Stimulated activated CD4-positive, alpha-beta T cell treated with anti-CD3 and anti-CD28 coated beads, TNF-alpha, amount 100 ng/mL, for 48 hours (primary cell): ENCODE results near the gene ZNF525.
"Not testable (repeated sequence)": the region's sequence is repeated elsewhere in the genome, so short reads cannot be mapped to it uniquely, and the experiment has no call there.

Source experiments
- DNase-seq, 3 donors: peaks; one replicate each; pipeline ENCODE4 v3.0.0-alpha.2; 2020; ENCODE audit warnings: low read depth in 3 of 3

The ZNF525 gene

DNA sequence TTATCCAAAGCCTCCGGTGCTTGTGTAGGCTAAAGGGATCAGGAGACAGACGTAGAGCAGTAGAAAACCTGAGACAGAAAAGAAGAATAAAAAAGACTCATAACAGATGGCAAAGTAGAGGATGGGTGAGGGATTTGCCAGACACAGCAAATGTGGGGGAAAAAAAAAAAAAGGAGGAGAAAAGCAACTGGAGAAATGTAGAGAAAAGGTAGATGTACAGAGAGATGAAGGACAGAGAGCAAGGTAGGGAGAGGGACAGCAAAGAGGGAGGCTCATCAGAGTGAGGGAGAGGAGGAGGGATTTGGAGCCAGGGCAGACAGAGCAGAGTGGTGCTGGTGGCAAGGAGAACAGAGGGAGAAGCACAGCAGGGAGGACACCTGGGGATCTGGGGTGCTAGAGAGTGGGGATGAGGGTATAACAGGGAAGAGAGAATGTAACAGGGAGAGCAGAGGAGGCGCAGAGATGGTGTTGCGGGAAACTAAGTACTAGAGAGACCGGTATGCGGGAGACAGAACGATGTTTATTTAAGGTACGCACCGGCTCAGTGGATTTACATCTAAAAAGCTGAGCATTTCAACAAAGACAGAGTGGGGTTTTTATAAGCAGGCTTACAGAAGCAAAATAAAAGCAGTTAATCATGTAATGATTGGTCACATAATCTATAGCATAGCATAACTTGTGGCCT, 30.5 kb downstream of the ZNF525 start:
- not testable (repeated sequence) for DNase-seq

DNA sequence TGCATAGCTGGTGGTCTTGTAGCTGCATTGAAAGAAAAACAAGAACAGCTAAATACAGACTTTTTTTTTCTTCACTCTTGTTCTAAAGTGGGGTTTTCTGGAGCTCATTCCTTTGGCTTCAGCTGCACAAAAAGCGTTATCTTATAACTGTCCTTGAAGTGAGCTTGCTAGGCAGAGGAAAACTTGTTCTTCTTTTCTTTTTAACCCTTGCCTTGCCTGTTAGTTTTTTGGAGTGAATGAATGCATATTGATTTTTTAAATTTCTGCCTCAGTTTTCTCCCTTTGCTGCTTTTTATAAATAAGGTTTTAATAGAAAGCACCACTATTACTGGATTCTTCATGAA, 31.0 kb downstream of the ZNF525 start:
- no peak for DNase-seq

DNA sequence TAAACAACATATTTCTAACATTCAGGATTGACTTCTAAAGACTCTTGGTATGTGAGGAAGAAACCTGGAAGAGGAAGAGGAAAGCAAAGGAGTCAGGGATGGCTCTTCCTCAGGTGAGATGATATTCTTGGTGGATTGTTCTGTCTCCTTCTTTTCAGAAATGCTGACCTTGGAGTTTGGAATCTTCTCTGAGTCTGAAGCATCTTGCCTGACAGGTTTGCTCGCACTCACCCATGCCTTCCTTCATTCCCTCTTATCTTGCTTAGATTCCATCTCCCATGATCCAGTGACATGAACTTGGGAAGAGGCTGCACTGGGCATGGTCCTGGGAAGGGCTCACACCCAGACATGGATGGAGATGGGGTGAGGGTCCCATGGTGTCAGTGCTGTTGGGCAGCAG, 32.4 kb downstream of the ZNF525 start:
- DNase-seq, result not testable (repeated sequence)

DNA sequence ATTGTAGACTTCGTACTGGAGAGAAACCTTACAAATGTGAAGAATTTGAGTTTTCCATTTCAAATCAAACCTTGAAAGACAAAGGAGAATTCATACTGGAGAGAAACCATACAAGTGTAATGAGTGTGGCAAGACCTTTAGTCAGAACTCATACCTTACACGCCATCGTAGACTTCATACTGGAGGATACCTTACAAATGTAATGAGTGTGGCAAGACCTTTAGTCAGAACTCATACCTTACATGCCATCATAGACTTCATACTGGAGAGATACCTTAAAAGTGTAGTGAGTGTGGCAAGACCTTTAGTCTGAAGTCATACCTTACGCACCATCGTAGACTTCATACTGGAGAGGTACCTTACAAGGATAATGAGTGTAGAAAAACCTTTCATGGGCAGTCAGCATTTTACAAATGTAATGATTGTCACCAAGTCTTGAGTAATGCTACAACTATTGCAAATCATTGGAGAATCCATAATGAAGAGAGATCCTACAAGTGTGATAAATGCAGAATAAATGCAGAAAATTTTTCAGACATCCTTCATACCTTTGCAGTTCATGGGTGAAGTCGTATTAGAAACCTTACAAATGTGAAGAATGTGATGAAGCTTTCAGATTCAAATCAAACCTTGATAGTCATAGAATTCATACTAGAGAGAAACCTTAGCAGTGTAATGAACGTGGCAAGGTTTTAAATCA, 44.1 kb downstream of the ZNF525 start:
- DNase-seq, result no peak

DNA sequence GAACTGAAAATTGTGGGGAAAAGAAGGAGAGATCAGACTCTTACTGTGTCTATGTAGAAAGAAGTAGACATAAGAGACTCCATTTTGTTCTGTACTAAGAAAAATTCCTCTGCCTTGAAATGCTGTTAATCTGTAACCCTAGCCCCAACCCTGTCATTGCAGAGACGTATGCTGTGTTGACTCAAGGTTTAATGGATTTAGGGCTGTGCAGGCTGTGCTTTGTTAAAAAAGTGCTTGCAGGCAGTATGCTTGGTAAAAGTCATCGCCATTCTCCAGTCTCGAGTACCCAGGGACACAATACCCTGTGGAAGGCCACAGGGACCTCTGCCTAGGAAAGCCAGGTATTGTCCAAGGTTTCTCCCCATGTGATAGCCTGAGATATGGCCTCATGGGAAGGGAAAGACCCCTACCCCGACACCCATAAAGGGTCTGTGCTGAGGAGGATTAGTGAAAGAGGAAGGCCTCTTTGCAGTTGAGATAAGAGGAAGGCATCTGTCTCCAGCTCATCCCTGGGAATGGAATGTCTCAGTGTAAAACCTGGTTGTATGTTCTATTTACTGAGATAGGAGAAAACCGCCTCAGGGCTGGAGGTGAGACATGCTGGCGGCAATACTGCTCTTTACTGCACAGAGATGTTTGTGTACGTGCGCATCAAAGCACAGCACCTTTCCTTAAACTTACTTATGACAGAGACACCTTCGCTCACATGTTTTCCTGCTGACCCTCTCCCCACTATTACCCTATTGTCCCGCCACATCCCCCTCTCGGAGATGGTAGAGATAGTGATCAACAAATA, 55.2 kb downstream of the ZNF525 start:
- not testable (repeated sequence) for DNase-seq

DNA sequence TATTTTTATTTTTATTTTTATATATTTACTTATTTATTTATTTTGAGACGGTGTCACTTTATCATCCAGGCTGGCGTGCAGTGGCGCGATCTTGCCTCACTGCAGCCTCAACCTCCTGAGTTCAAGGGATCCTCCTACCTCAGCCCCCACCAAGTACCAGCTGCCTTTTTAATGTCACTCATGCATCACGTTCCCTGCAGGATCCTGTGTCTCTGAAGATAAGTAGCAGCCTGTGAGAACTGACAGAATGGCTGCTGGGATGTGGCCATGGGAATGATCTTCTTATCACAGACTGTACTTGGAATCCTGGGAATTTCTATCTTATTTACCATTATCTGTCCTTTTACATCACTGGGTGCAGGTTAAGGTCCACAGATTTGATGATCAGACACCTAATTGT, 57.0 kb downstream of the ZNF525 start:
- no peak for DNase-seq

DNA sequence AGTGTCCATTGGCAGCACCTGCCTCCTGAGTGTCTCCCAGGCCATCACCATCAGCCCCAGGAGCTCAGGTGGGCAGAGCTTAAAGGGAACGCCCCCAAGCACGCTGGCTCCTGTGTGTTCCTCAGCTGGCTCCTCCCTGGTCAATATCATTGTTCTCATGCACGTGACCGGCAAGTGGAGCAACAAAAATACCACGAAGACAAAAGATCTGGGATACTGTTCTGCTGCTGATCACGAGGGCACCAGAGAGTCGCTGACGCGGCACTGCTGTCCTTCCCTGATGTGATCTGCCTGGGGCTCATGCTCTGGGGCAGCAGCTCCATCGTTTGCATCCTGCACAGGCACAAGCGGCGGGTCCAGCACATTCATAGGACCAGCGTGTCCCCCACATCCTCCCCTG, 57.6 kb downstream of the ZNF525 start:
- not testable (repeated sequence) for DNase-seq

DNA sequence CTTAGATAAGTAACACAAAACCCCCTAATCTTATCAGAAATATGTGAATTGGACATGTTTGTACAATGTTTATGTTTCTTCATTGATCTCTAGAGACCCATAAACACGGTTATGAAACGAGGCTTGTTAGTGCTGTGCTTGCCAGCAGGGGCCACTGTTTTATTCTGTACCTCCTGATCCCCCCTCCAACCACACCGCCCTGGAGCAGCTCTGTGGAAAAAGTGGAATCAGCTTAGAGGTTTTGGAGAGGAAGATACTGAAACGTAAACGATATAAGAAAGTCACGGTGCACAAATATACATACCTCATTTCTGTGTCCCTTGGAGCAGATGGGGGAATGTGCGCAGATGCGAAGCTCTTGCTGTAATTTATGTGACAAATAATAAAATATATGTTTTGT, 58.2 kb downstream of the ZNF525 start:
- not testable (repeated sequence) for DNase-seq

DNA sequence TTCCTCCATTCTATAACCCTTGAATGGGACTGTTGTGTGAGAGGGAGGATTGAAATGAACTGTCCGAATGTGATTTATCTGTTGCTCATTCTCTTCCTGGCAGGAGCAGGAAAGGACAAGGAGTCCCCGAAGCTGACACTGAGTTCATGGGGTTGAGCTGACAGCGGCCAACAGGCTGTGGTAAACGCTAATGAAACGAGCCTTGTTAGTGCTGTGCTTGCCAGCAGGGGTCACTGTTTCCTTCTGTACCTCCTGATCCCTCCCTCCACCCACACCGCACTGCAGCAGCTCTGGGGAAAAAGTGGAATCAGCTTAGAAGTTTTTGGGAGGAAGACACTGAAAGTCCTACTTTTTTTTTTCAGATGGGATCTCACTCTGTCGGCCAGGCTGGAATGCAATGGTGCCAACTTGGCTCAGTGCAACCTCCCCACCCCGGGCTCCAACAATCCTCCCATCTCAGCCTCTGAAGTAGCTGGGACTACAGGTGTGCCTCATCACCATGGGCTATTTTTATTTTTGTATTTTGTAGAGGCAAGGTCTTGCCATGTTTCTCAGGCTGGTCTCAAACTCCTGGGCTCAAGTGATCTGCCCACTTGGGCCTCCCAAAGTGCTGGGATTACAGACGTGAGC, 59.6 kb downstream of the ZNF525 start:
- DNase-seq, result peak; percentile 21 to 66 (median 29)

DNA sequence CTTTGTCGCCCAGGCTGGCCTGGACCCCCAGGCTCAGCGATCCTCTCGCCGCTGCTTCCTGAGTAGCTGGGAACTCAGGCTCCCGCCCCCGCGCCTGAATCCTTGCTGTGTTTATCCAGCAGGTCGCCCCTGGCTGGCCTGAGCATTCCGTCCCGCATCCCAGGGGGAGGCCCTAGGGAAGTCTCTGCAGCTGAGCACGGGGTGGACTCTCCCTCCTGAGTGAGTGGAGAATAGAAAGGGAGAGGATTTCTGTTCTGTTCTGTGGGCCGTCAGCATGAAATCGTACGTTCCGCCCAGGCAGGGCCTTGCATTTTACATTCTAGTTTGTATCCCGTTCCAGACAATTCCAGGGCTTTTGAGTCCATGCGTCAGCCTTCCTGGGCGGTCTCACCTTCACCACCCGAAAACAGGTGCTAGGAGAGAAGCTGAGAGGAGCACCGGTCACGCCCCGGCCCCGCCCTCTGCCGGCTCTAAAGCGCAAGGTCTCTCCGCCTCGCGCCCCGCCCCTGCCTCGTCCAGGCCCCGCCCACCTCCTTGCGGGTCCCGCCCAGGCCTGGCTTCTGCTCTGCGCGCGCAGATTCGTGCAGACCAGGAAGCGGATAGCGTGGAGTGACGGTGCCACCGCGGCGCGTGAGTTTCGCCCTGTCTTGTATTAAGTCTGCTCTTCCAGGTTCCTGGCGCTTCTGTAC, 66.0 kb downstream of the ZNF525 start, which contains the start of gene ZNF761:
TSS of gene ZNF761 (plus strand) at position 586 of the 689 bp plus-strand sequence. CDS start 15,285 bp downstream, outside the sequence.
- DNase-seq, result peak; percentile 91 to 95 (median 94)

DNA sequence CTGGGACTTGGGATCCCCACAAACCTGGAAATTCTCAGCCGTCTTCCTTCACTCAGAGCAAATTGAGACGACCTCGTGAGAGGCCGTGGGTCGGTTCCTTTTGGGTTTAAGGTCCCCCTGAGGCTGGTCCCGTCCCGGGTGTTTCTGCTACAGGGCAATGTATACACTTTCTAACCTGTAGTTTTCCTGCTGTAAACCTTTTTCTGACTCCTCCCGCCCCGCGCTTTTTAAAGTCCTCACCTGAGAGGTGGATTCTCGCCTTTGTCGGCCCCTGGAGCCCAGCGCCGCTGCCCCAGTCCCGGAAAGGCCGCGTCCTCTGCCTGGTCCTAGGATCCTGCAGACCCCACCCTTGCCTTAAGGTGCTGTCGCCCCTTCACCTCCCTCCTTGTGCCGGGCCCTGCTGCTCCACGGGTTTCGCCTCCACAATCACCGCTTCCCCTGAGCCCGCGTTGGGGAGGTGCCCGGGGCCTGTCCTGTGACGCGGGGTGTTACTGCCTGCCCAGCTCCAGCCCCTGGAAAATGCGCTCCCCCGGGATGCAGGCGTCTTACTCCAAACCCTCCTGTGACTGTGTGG, 66.7 kb downstream of the ZNF525 start:
- DNase-seq, result peak in 1 of 3 donors; percentile 5
